GM12878 (cell line): ENCODE results near the gene HOXD9. TPM values are rescaled to one million over a fixed set of nuclear protein-coding genes. Genes with fewer than 3 reads are reported as not detected.

ENCODE experiments used
- ATAC-seq: fragments of 200-7000 bp; cut with Tn5 transposase; 3 replicates; pipeline ENCODE4 v1.9.1; 2020; ENCODE audit warnings: mild to moderate bottlenecking, moderate library complexity
- BruUV-seq: library from RNA; stranded (reverse); fragments of 400-500 nt; replicated peaks from 2 replicates; lab custom pipeline; 2021; lab: Mats Ljungman, UMichigan
- CTCF ChIA-PET: fragments of 300-600 bp; sonication (Branson Sonifier 250); formaldehyde crosslinking; extraction: SDS; loops from one replicate; lab custom pipeline; 2021; ENCODE audit warnings: inconsistent platforms; lab: Yijun Ruan, JAX
- POLR2A ChIA-PET: fragments of 350-600 bp; formaldehyde crosslinking; extraction: SDS; loops from one replicate; lab custom pipeline; 2021; ENCODE audit warnings: inconsistent platforms; lab: Charles Lee
- RAD21 ChIA-PET: fragments of 300-600 bp; sonication (Branson Sonifier 250); formaldehyde crosslinking; loops from one replicate; lab custom pipeline; 2023; ENCODE audit warnings: antibody characterized with exemption; ENCODE audit not compliant: unreplicated experiment; lab: Charles Lee
- SMC1A ChIA-PET: fragments of 300-600 bp; sonication (Branson Sonifier 250); formaldehyde crosslinking; loops from one replicate; lab custom pipeline; 2023; ENCODE audit not compliant: unreplicated experiment, uncharacterized antibody; lab: Charles Lee
- DNase-seq: peaks from one replicate; pipeline ENCODE4 v3.0.0-alpha.2; 2011; ENCODE audit warnings: low read depth, low spot score
- FAIRE-seq: peaks from 3 replicates; lab custom pipeline; 2011; peaks lifted over from hg19 to GRCh38; lab: Jason Lieb, UNC
- H2AFZ ChIP-seq: 2 replicates; pipeline ENCODE4 v1.6.0; 2011; ENCODE audit warnings: low read depth, low read length, control low read depth; ENCODE audit not compliant: control insufficient read depth
- H3K27ac ChIP-seq: 2 replicates; pipeline ENCODE4 v1.5.1; 2011; ENCODE audit warnings: control low read depth; ENCODE audit not compliant: control insufficient read depth, insufficient read depth
- H3K27me3 ChIP-seq, 2 experiments: replicated peaks in 1 of 2; 2 replicates each; pipeline versions ENCODE4 v1.6.0 to v1.6.1; 2011; ENCODE audit warnings: low read length in 1 of 2; ENCODE audit not compliant: control insufficient read depth in 2 of 2, insufficient read depth in 2 of 2
- H3K36me3 ChIP-seq, 2 experiments: 2 replicates each; pipeline ENCODE4 v1.5.1; 2011; ENCODE audit warnings: low read length in 1 of 2; ENCODE audit not compliant: control insufficient read depth in 2 of 2, insufficient read depth in 2 of 2
- H3K4me1 ChIP-seq: 2 replicates; pipeline ENCODE4 v1.6.1; 2011; ENCODE audit warnings: mild to moderate bottlenecking, low read length, moderate library complexity, mixed read lengths; ENCODE audit not compliant: control insufficient read depth, insufficient read depth
- H3K4me2 ChIP-seq: 2 replicates; pipeline ENCODE4 v1.6.0; 2011; ENCODE audit warnings: control low read depth; ENCODE audit not compliant: control insufficient read depth, insufficient read depth
- H3K4me3 ChIP-seq: fragments of 200-600 bp; sonication (generic); 2 replicates; pipeline ENCODE4 v1.5.1; 2016
- H3K79me2 ChIP-seq: 2 replicates; pipeline ENCODE4 v1.6.0; 2011; ENCODE audit warnings: low read length; ENCODE audit not compliant: control insufficient read depth, insufficient read depth
- H3K9ac ChIP-seq: 2 replicates; pipeline ENCODE4 v1.8.0; 2011; ENCODE audit warnings: low read length, control low read depth, mixed read lengths; ENCODE audit not compliant: control insufficient read depth, insufficient read depth
- H3K9me3 ChIP-seq: replicated peaks from 3 replicates; pipeline ENCODE4 v1.5.1; 2011; ENCODE audit warnings: mild to moderate bottlenecking, low read length; ENCODE audit not compliant: control insufficient read depth, insufficient read depth
- H4K20me1 ChIP-seq: 2 replicates; pipeline ENCODE4 v1.6.0; 2011; ENCODE audit not compliant: control insufficient read depth, insufficient read depth
- ATF2 ChIP-seq: IDR thresholded peaks from 2 replicates; pipeline ENCODE4 v1.6.1; 2012; ENCODE audit warnings: low read length, inconsistent platforms
- CBX3 ChIP-seq: fragments of 200-600 bp; sonication (generic); IDR thresholded peaks from 2 replicates; pipeline ENCODE4 v1.6.1; 2016; ENCODE audit warnings: low read depth, borderline replicate concordance
- EED ChIP-seq: sonication (generic); IDR thresholded peaks from 2 replicates; pipeline ENCODE4 v1.6.1; 2016; ENCODE audit warnings: antibody characterized with exemption, low read depth
- EZH2 ChIP-seq: IDR thresholded peaks from 2 replicates; pipeline ENCODE4 v1.6.1; 2012; ENCODE audit warnings: low read depth, mild to moderate bottlenecking, control low read depth, inconsistent platforms, low read length, borderline replicate concordance; ENCODE audit not compliant: control insufficient read depth
- FOXM1 ChIP-seq: IDR thresholded peaks from 2 replicates; pipeline ENCODE4 v1.6.1; 2012; ENCODE audit warnings: low read depth, mild to moderate bottlenecking, inconsistent platforms, low read length, moderate library complexity
- IRF5 ChIP-seq: fragments of 450-650 bp; IDR thresholded peaks from 2 replicates; pipeline ENCODE4 v1.6.1; 2017; ENCODE audit warnings: borderline replicate concordance
- MEF2B ChIP-seq: fragments of 450-650 bp; IDR thresholded peaks from 2 replicates; pipeline ENCODE4 v1.6.1; 2018; ENCODE audit warnings: mild to moderate bottlenecking, moderate library complexity; ENCODE audit not compliant: partially characterized antibody, poor library complexity, severe bottlenecking
- RAD21 ChIP-seq: IDR thresholded peaks from 2 replicates; pipeline ENCODE4 v1.6.1; 2011; ENCODE audit warnings: mild to moderate bottlenecking, low read depth, low read length, moderate library complexity; ENCODE audit not compliant: insufficient read depth
- SMC3 ChIP-seq: IDR thresholded peaks from 2 replicates; pipeline ENCODE4 v1.6.1; 2011; ENCODE audit warnings: low read length, improper control_type of control experiment, borderline replicate concordance
- SUPT20H ChIP-seq: IDR thresholded peaks from 2 replicates; pipeline ENCODE4 v1.6.1; 2011; ENCODE audit warnings: low read depth, mild to moderate bottlenecking, low read length, moderate library complexity, borderline replicate concordance; ENCODE audit not compliant: control insufficient read depth
- WGBS: methylation state at CpG from one replicate; pipeline ENCODE4 v1.1.6; 2016; ENCODE audit warnings: low lambda C conversion rate; ENCODE audit not compliant: insufficient replicate concordance, insufficient coverage; ENCODE audit errors: missing lambda C conversion rate; 5-methylcytosine and 5-hydroxymethylcytosine counted together
- in situ Hi-C: fragments of 300-500 bp; cut with MboI; formaldehyde crosslinking; loops from 9 replicates; pipeline ENCODE4 v1.14.3; 2018; ENCODE audit warnings: mixed read lengths
- intact Hi-C: fragments of 100-400 bp; cut with micrococcal nuclease; formaldehyde crosslinking; loops from one replicate; pipeline ENCODE4 v1.14.2; 2022; ENCODE audit not compliant: unreplicated experiment
- polyA plus RNA-seq, 11 experiments: library from polyadenylated mRNA; depleted of rRNA in 4 of 11; unstranded in 6 of 11; stranded (reverse) in 5 of 11; fragments of >200 nt; fragmentation: Nextera tagmentation in 4 of 11; fragmentation: Illumina TruSeq in 1 of 11; extraction: Ambion mirVana in 4 of 11; extraction: Trizol in 1 of 11; gene quantifications; 1 replicate in 1 of 11; 2 replicates in 10 of 11; pipeline versions ENCODE4 v1.2.1 to v1.2.3, GENCODE V29; 2011 to 2016; ENCODE audit warnings: inconsistent platforms in 2 of 11, missing spikeins in 2 of 11, low read depth in 1 of 11
- total RNA-seq, 4 experiments: library from RNA; depleted of rRNA in 3 of 4; stranded (reverse); fragments of >200 nt in 3 of 4; fragmentation: Illumina TruSeq in 1 of 4; extraction: Trizol in 1 of 4; gene quantifications; 2 replicates each; pipeline versions ENCODE4 v1.2.1 to v1.2.3, GENCODE V29; 2013 to 2021
- TF ChIP-seq, protein P1 (sequence below): fragments of 450-650 bp; formaldehyde crosslinking; IDR thresholded peaks from 2 replicates; pipeline ENCODE4 v1.4.0; 2020; ENCODE audit warnings: mild to moderate bottlenecking, moderate library complexity
- TF ChIP-seq, protein P2 (sequence below): IDR thresholded peaks from 2 replicates; pipeline ENCODE4 v1.6.1; 2012; ENCODE audit warnings: mild to moderate bottlenecking, low read depth, low read length

HOXD9 gene
- total and polyA plus RNA-seq, 10 of the 15 experiments (the other 5 are each of a cell fraction or from before 2014, with no cell fraction given) = not detected

- H3K4me3 ChIP-seq = no peak overlapping the region
- in situ Hi-C loops (no loop called here), intact Hi-C loops (no loop called here)
- H3K9ac ChIP-seq = no peak overlapping the region
- H3K36me3 ChIP-seq = no peaks in the 10 kb centered on the region
- H3K9me3 ChIP-seq = peaks cover 3% of the 10 kb centered on the region; the same call in 1 of the 3 replicates
- FAIRE-seq = no peak
- no peaks in the 10 kb centered on the region for H3K4me1 ChIP-seq
- no peak for DNase-seq
- no TSS peak for BruUV-seq
- no peak for ATAC-seq
- ChIA-PET POLR2A (no interaction called here), RAD21 (no interaction called here), CTCF (no interaction called here), SMC1A (no interaction called here)
- H4K20me1 ChIP-seq = no peaks in the 10 kb centered on the region
- no peaks in the 10 kb centered on the region for H3K79me2 ChIP-seq
- no peak for TF ChIP-seq EZH2
- TF ChIP-seq, protein P1, sequence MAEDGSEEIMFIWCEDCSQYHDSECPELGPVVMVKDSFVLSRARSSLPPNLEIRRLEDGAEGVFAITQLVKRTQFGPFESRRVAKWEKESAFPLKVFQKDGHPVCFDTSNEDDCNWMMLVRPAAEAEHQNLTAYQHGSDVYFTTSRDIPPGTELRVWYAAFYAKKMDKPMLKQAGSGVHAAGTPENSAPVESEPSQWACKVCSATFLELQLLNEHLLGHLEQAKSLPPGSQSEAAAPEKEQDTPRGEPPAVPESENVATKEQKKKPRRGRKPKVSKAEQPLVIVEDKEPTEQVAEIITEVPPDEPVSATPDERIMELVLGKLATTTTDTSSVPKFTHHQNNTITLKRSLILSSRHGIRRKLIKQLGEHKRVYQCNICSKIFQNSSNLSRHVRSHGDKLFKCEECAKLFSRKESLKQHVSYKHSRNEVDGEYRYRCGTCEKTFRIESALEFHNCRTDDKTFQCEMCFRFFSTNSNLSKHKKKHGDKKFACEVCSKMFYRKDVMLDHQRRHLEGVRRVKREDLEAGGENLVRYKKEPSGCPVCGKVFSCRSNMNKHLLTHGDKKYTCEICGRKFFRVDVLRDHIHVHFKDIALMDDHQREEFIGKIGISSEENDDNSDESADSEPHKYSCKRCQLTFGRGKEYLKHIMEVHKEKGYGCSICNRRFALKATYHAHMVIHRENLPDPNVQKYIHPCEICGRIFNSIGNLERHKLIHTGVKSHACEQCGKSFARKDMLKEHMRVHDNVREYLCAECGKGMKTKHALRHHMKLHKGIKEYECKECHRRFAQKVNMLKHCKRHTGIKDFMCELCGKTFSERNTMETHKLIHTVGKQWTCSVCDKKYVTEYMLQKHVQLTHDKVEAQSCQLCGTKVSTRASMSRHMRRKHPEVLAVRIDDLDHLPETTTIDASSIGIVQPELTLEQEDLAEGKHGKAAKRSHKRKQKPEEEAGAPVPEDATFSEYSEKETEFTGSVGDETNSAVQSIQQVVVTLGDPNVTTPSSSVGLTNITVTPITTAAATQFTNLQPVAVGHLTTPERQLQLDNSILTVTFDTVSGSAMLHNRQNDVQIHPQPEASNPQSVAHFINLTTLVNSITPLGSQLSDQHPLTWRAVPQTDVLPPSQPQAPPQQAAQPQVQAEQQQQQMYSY = no peak
- no peak for TF ChIP-seq RAD21
- TF ChIP-seq ATF2 = no peak
- TF ChIP-seq EED = no peak
- TF ChIP-seq, protein P2, sequence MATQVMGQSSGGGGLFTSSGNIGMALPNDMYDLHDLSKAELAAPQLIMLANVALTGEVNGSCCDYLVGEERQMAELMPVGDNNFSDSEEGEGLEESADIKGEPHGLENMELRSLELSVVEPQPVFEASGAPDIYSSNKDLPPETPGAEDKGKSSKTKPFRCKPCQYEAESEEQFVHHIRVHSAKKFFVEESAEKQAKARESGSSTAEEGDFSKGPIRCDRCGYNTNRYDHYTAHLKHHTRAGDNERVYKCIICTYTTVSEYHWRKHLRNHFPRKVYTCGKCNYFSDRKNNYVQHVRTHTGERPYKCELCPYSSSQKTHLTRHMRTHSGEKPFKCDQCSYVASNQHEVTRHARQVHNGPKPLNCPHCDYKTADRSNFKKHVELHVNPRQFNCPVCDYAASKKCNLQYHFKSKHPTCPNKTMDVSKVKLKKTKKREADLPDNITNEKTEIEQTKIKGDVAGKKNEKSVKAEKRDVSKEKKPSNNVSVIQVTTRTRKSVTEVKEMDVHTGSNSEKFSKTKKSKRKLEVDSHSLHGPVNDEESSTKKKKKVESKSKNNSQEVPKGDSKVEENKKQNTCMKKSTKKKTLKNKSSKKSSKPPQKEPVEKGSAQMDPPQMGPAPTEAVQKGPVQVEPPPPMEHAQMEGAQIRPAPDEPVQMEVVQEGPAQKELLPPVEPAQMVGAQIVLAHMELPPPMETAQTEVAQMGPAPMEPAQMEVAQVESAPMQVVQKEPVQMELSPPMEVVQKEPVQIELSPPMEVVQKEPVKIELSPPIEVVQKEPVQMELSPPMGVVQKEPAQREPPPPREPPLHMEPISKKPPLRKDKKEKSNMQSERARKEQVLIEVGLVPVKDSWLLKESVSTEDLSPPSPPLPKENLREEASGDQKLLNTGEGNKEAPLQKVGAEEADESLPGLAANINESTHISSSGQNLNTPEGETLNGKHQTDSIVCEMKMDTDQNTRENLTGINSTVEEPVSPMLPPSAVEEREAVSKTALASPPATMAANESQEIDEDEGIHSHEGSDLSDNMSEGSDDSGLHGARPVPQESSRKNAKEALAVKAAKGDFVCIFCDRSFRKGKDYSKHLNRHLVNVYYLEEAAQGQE = no peak
- TF ChIP-seq SUPT20H = no peak
- TF ChIP-seq CBX3 = no peak
- TF ChIP-seq FOXM1 = no peak
- no peak for TF ChIP-seq IRF5
- TF ChIP-seq MEF2B = no peak
- no peak for TF ChIP-seq SMC3
- no peak overlapping the region for H3K27ac ChIP-seq
- H2AFZ ChIP-seq = no peak overlapping the region
- H3K27me3 ChIP-seq = peaks cover 18 to 48% of the 10 kb centered on the region in 2 experiments
- H3K4me2 ChIP-seq = no peak overlapping the region
- WGBS = 81% methylated on average over 34 of the region's 59 CpGs
Measured at GRCh38 chr2:176107731-176108181, 14.8 kb upstream of the HOXD9 start.
